ENCODE results near the gene NRN1L.
A peak's percentile ranks its signal among the peaks of the same experiment; 100 is the strongest.
"Not testable (repeated sequence)": the region's sequence is repeated elsewhere in the genome, so short reads cannot be mapped to it uniquely, and the experiment has no call there.

Gene NRN1L

GRCh38 chr16:67882374-67883145 lies 2.1 kb upstream of the NRN1L start:
- no peak for DNase-seq (ENCODE audit: low read depth in 3 of 3)

GRCh38 chr16:67883146-67883871 lies 1.4 kb upstream of the NRN1L start:
- no peak for DNase-seq (ENCODE audit: low read depth in 3 of 3)

GRCh38 chr16:67883872-67884261 lies 818 bp upstream of the NRN1L start:
- DNase-seq (ENCODE audit: low read depth in 3 of 3): peak; percentile 42 to 61 (median 55)

DNA sequence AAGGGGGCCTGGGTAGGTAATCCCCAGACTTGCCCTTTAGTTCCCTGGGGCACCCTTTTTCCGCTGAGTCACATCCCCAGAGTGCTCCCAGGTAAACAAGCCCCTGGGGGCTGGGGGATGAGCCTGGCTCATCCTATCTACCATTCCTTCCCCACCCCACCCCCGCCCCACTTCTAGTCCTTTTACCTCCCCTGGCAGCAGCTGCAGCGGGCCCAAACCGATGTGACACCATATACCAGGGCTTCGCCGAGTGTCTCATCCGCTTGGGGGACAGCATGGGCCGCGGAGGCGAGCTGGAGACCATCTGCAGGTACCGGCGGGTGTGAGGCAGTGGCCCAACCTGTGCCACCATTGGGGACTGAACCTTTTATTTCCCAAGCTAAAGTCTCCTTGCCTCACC lies 860 bp downstream of the NRN1L start:
- no peak for DNase-seq (ENCODE audit: low read depth in 3 of 3)

GRCh38 chr16:67885976-67886375 lies 1.3 kb downstream of the NRN1L start:
- no peak for DNase-seq (ENCODE audit: low read depth in 3 of 3)

DNA sequence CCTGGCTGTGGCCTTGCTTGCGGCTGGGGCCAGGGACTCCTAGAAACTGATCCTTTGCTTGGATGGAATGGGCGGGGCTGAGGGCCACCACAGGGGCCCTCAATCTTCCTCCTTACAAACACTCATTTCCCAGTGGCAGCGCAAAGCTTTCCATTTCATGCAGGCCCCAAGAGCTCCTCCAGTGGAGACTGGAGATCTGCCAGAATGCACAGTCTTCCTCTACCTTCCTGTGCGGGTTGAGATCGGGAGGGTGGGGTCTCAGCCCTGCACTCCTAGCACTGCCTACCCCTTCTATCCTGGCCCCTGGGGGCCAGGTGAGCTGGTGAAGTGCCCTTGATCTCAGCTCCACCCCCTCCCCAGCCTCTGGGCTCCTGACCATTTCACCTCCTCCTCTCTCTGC lies 1.7 kb downstream of the NRN1L start:
- no peak for DNase-seq (ENCODE audit: low read depth in 3 of 3)

GRCh38 chr16:67888331-67888730 lies 3.6 kb downstream of the NRN1L start:
- DNase-seq (ENCODE audit: low read depth in 3 of 3): no peak

GRCh38 chr16:67892375-67892774 lies 7.7 kb downstream of the NRN1L start:
- no peak for DNase-seq (ENCODE audit: low read depth in 3 of 3)

DNA sequence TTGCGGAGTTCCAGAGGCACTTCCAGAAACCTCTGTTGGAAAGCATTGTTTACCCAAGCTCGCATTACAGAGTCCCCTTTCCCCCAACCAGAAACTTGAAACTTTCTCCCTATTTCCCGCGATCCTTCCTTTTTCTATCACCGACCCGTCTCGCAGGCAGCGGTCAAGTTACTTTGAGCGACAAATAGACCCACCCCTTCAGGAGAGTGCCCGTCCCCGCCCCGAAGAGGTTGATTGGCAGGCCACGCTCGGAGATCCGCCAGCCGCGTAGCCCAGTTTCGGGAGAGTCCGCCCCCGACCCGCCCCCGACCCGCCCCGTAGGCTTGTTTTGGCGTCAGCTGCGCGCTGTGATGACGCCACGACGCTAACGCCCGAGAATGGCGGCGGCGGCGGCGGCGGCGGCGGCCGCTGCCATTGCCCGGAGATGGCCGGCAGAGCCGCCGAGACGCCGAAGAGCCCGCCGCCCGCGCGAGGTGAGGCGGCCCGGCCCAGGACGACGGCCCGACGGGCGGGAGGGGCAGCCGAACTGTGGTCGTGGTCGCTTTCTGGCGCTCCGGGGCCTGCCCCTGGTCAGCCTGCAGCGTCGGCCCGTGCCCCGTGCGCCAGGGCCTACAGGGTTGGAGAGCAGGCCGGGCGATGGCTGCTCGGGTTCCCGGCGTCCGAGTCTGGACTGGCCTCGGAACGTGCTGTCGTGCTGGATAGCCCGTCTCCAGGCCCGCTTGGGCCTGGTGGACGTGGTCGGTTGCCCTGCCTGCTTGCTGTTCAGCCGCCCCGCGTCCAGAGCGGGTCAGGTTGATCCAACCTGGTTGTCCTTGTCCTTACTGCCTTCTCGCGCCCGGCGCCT lies 8.4 kb downstream of the NRN1L start, which contains the start of gene PSKH1:
Gene PSKH1 (plus strand): TSS at position 356 of the 844 bp plus-strand sequence. CDS start 15,496 bp downstream, outside the sequence.
- peak; percentile 87 to 90 (median 90) for DNase-seq (ENCODE audit: low read depth in 3 of 3)

DNA sequence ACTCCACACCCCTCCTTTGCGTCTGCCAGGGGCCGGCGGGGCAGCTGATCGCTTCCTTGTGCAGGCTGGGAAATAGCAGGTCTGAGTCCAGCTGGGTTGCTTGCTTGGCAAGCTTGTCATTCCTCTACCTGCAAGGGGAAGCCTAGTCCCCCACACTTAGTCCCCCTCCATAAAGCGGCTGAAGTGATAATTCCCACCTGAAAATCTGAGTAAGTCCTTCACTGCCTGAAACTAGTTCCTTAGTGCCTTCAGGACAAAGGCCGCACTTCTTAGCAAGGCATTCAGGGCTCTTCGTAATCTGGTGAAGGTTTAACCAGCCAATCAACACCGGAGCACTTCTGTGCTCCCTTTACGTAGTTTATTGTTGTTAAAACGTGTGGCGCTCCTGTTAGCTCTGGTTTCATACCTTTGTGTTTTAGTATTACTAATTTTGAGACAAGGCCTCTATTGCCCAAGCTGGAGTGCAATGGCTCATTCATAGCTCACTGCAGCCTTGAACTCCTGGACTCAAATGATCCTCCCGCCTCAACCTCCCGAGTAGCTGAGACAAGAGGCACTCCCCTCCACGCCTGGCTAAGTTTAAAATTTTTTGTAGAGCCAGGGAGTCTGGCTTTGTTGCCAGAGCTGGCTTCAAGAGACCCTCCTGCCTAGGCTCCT lies 9.2 kb downstream of the NRN1L start:
- DNase-seq (ENCODE audit: low read depth in 3 of 3): no peak

DNA sequence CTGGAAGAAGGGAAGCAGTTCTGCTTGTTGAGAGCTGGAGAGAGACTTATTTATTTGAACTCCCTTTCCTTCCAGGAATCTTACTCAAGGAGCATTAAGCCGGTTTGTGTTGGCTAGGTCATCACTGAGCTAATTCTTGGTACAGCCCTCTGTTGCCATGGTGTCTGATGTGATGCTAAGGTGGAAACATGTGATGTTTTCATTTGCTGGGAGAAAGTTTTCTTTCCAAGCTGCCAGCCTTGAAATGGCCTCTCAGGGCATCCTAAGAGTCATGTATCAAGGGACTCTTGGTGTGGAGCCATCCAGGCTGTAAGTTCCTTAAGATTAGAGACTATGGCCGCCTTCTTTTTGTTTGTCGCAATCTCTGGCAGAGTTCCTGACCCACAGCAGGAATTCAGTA lies 12.5 kb downstream of the NRN1L start:
- no peak for DNase-seq (ENCODE audit: low read depth in 3 of 3)

- DNase-seq (ENCODE audit: low read depth in 3 of 3): no peak
Observed at GRCh38 chr16:67901734-67902133, 17.0 kb downstream of the NRN1L start.

- no peak for DNase-seq (ENCODE audit: low read depth in 3 of 3)
Observed at GRCh38 chr16:67902831-67903230, 18.1 kb downstream of the NRN1L start.

GRCh38 chr16:67907397-67908180 lies 22.9 kb downstream of the NRN1L start:
- no peak for DNase-seq (ENCODE audit: low read depth in 3 of 3)

DNA sequence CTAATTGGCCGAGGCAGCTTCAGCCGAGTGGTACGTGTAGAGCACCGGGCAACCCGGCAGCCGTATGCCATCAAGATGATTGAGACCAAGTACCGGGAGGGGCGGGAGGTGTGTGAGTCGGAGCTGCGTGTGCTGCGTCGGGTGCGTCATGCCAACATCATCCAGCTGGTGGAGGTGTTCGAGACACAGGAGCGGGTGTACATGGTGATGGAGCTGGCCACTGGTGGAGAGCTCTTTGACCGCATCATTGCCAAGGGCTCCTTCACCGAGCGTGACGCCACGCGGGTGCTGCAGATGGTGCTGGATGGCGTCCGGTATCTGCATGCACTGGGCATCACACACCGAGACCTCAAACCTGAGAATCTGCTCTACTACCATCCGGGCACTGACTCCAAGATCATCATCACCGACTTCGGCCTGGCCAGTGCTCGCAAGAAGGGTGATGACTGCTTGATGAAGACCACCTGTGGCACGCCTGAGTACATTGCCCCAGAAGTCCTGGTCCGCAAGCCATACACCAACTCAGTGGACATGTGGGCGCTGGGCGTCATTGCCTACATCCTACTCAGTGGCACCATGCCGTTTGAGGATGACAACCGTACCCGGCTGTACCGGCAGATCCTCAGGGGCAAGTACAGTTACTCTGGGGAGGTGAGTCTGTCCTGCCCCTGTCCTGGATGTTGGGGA lies 24.5 kb downstream of the NRN1L start:
- DNase-seq (ENCODE audit: low read depth in 3 of 3): no peak

DNA sequence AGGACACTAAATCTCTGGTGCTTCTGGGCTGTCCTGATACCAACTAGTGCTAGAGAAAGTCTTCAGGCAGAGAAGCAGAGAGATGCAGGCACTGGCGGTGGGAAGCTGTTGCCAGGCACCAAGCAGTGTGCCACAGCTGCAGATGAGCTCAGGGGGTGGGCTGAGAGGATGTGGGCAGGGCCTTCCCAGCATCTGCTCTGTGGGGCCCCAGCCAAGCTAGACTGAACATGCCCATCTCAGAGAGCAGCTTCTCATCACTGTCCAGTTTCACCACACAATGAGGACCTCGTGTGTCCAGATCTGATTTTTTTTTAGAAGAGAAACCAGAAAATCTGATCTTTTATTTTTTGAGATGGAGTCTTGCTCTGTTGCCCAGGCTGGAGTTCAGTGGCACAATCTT lies 25.5 kb downstream of the NRN1L start:
- no peak for DNase-seq (ENCODE audit: low read depth in 3 of 3)

DNA sequence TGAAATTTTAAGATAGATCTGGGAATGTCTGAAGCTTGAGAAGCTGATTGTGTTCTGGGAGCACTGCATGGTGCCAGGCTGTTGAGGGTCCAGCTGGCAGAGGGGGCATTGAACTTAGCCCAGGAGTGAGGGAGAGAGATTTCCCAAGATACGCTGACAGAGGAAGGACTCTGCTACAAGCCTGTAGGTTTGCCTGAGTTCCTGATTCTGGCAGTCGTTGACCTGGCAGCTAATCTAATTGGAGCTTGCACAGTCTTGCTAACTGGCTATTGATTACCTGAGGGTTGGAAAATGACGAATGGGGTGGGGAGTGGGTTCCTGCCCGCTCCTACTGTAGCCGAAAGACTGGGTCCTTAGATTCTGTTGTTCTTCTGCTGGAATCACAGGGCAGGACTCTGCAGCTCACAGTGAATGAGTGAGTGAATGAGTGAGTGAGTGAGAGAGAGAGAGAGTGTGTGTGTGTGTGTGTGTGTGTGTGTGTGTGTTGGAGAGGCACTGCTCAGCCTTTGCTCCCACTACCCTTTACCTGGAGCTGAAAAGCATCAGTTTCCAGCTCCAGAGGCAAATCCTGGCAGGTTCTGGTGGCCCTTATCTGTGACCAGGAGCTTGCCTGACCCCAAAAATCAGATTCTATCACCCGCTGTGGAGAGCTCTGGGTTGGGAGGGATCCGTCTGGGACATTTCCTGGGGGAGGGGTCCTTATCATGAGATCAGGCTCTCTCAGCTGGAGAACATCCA lies 30.2 kb downstream of the NRN1L start:
- no peak for DNase-seq (ENCODE audit: low read depth in 3 of 3)

DNA sequence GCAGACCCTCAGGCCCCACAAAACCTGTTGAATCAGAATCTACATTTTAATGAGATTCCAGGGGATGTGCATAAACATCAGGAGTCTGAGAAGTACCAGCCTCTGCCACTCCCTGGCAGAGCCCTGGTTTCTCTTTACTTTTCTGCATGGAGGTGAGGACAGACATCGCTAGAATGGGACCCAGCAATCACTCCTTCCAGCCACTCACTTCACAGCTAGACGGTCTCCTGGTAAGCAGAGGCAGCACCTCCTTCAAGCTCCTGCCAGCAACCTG lies 30.7 kb downstream of the NRN1L start:
- not testable (repeated sequence) for DNase-seq (ENCODE audit: low read depth in 3 of 3)

GRCh38 chr16:67915831-67916723 lies 31.4 kb downstream of the NRN1L start:
- DNase-seq (ENCODE audit: low read depth in 3 of 3): no peak
